Head of caudate nucleus (tissue), 42 donors: Measurements from ENCODE around the gene SOX12.
A peak's percentile ranks its signal among the peaks of the same experiment; 100 is the strongest.
"Not testable (repeated sequence)": the region's sequence is repeated elsewhere in the genome, so short reads cannot be mapped to it uniquely, and the experiment has no call there.

Experiments used
- DNase-seq, 42 donors: peaks; one replicate each; pipeline versions ENCODE4 v3.0.0 to v3.0.0-alpha.2; 2020 to 2021; ENCODE audit warnings: mixed read lengths in 7 of 42
- intact Hi-C: fragments of 100-400 bp; cut with DNase I; formaldehyde crosslinking; loops from one replicate; pipeline ENCODE4 v1.15.0; 2022

SOX12 gene

DNA sequence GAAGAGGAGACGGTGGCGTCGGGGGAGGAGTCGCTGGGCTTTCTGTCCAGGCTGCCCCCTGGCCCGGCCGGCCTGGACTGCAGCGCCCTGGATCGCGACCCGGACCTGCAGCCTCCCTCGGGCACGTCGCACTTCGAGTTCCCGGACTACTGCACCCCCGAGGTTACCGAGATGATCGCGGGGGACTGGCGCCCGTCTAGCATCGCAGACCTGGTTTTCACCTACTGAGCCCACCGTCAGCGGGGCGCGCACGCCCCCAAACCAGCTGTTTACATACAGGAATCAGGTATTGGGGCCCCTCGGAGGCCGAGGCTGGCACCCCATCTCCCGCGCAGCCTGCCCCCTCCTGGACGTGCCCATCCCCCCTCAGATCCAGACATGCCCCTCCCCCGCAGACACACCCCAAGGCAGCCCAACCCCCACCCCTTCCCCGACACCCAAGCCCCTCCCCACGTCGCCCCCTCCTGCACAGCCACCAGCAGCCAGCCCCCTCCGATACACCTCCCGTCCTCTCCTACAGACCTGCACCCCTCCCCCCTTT lies 1.4 kb downstream of the SOX12 start:
- DNase-seq = peak in 3 of 42 donors; percentile 26 to 44 (median 34)

DNA sequence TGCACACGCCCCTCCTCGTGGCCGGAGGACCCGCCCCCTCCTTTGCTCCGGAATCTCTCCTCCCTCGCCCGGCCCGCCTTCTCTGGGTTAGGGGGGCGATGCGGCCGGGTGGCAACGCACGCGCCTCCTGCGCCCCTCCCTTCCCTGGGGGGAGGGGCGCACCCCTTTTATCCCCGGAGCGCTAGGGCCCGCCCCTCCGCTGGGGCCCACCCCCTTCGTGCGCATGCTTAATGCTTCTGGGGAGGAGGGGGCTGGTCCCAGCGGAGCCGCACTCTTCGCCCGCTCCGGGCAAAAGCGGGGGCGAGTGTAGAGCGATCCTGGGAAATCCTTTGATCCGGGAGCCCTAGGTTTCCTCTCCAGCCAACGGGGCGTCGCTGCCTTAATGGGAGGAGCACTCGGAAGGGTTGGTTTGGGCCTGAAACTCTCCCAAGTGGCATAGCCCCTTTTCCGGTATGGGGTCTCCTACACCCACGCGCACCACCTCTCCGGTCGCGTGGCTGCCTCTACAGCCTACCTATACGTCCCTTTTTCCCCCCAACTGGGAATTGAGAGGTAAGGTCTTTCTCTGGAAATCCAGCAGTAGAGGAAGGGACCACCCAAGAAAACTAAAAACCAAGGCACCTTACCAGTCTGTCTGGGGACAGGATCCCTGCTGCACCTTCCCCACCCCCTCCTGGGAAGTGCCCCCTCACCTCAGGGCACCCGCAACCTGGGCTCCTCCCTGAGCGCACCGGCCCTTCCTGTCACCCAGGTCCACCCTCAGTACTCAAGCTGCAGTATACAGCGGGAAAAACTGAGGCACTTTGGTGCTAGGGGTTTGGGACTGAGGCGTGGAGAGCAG lies 2.1 kb downstream of the SOX12 start:
- intact Hi-C loops = no loop called here
- DNase-seq = peak; percentile 64 to 95 (median 88)

More for the DNA sequence above, 1.4 kb downstream of the SOX12 start:
- intact Hi-C loops = no loop called here

GRCh38 chr20:328027-328974 lies 2.9 kb downstream of the SOX12 start:
- peak in 5 of 42 donors; percentile 15 to 36 (median 21) for DNase-seq
- intact Hi-C loops = no loop called here

DNA sequence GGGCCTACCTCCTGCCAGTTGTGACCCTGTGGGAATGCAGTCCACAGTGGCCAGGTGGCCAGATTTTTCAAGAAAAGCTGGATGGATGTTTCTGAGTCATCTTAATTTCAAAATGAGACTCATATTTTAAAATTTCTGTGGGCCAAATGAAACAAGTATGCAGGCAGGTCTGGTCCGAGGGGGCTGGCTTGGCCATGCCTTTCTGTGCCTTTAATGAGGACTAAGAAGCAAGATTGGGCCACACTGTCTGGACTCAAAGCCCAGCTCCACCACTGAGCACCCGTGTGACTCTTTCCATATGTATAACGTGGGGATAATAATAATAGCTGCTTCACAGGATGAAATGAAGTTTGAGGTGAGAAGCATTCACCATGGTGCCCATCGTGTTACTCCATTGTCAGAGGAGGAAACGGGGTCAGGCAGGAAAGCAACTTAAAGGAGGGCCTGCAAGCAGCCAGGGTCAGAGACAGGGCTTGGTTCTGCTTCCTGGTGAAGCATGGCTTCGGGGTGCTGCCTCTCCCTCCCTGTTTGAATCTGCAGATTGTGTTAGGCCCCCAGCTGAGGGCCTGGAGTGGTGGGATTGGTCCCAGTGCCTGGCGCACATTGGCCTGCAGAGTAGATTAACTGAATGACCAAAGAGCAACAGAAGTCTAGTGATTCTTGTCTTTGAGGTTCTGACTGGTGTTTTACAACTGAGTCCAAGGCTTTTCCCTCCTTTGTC lies 3.8 kb downstream of the SOX12 start:
- intact Hi-C loops = no loop called here
- DNase-seq = no peak

DNA sequence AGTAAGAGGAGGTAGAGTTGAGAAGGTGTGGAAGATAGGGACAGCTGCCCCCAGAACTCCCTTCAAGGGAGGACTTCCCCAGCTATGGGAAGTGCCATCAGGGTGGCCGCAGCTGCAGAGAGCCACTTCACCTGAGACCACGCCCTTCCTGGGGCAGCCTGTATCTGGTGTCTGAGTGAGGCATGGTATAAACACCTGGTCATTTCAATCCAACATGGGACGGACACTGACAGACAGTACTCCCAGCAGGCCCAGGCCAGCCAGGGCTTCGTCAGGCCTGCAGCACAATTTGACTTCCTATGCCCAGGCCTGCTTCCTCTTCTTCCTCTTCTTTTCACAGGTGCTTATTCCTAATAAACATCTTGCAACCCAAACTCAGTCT lies 4.5 kb downstream of the SOX12 start:
- peak in 1 of 42 donors; percentile 34 for DNase-seq
- intact Hi-C loops = no loop called here

DNA sequence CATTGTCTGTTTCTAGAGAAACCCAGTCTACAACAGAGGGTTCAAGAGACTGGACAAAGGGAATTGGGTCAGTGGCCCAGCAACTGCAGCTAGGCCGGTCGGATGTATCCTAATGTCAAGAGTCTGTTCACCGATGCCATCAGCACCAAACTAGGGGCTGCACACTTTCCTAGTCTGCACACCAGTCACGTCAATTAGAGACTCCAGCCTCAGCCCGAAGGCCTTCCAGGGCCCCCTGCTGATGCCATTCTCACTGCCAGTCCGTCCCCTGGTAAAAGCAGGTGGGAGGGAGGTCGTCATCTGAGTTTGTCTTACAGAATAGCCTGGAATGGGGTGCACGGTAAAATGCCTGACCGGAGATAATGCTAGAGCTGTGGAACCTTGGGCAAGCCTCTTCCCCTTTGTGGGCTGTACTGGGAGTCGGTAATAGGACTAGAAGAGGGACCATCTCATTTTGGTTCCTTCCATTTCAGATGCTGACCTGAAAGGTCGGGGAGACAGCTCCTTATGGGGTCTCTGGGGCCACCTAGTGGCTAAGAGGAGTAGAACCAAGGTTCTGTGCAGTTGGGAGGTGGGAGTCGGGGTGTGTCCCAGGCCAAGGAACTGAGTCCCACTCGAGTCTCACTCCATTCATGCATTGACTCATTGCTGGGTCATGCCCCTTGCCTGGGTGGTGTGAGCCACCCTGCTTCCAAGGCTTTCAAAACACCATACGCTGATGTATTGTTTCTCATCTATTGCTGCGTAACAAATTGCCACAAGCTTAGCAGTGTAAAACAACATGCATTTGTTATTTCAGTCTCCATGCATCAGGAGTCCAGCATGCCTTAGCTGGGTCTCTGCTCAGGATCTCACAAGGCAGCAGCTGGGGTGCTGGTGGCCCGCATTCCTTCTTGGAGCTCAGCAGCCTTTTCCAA lies 5.1 kb downstream of the SOX12 start:
- intact Hi-C loops = no loop called here
- DNase-seq = peak in 41 of 42 donors; percentile 52 to 89 (median 74)

- intact Hi-C loops = no loop called here
- no peak for DNase-seq
These were observed 9.2 kb downstream of the SOX12 start for GRCh38 chr20:334578-334977.

DNA sequence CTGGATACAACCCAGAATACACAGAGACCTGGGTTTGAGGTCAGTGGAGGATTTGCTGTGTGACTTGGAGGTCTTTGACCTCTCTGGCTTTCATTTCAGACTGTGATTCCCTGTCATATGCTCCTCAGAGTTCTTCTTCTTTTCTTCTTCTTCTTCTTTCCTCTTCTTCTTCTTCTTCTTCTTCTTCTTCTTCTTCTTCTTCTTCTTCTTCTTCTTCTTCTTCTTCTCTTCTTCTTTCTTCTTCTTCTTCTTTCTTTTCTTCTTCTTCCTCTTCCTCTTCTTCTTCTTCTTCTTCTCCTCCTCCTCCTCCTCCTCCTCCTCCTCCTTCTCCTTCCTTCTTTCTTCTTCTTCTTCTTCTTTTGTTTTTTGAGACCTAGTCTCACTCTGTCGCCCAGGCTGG lies 10.7 kb downstream of the SOX12 start:
- DNase-seq, intact Hi-C loops: not testable (repeated sequence)

GRCh38 chr20:341682-342081 lies 16.3 kb downstream of the SOX12 start:
- intact Hi-C loops = no loop called here

DNA sequence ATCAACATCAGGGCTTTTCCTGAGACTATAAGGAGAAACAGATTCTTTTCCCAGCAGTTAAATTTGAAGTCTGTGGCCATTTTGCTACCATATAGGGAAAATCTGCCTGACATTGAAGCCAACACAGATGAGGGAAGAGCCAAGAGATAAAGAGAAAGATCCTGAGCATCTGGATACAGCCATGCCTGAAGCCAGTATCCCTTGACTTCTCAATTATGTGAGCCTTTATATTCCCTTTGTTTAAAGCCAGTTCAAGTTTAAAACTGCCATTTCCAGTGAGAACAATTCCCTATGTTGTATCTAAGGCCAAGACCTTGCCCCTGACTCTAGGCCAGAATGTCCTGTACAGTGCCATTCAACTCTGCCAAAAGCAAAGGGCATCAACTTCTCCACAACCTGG lies 17.8 kb downstream of the SOX12 start:
- intact Hi-C loops = no loop called here
- no peak for DNase-seq

More at GRCh38 chr20:341682-342081, 16.3 kb downstream of the SOX12 start:
- DNase-seq = no peak

GRCh38 chr20:346033-346639 lies 20.8 kb downstream of the SOX12 start:
- intact Hi-C loops = no loop called here
- no peak for DNase-seq

GRCh38 chr20:346640-347316 lies 21.4 kb downstream of the SOX12 start, which contains the start of gene NRSN2:
TSS of gene NRSN2 (plus strand) at chr20:347111. CDS start at chr20:349644, 2,533 bp downstream.
- intact Hi-C loops = no loop called here
- peak in 41 of 42 donors; percentile 48 to 91 (median 77) for DNase-seq

GRCh38 chr20:347317-347639 lies 21.9 kb downstream of the SOX12 start:
- peak in 1 of 42 donors; percentile 45 for DNase-seq
- intact Hi-C loops = no loop called here

- intact Hi-C loops = no loop called here
- DNase-seq = peak; percentile 61 to 97 (median 92)
These were observed 22.5 kb downstream of the SOX12 start for GRCh38 chr20:347640-348484.

DNA sequence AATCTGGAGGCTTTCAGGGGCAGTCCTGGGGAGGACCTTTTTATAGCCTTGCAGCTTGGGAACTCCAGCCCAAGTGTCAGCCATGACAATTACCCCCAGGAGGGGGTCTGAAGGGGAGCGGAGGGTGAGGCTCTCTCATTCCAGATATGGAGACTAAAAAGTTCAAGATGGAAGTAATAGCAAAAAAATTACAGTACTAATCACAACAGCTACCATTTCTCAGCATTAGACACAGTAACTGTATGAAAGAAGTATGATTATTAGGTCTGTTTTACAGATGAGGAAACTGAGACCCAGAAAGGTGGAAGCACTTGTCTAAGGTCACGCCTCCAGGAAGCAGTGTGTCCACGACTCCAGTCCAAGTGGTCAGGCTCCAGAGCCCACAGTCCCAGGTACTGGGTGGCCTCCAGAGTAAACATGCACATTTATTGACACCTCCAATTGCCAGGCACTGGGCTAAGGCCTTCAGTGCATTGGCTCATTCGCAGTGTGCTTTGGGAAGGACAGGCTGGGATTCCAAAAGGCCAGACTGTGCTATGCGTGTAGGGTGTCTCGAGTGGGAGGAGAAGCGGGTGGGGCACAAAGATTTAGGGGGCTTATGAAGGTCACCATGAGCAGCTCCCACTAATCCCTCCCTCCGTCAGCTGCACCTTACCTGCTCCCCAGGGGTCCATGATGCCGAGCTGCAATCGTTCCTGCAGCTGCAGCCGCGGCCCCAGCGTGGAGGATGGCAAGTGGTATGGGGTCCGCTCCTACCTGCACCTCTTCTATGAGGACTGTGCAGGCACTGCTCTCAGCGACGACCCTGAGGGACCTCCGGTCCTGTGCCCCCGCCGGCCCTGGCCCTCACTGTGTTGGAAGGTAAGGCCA lies 23.9 kb downstream of the SOX12 start:
- DNase-seq = no peak
- intact Hi-C loops = no loop called here
